ENCODE data around the gene CERS6. TPM values are rescaled to one million over a fixed set of nuclear protein-coding genes. Genes with fewer than 3 reads are reported as not detected.

Gene CERS6
- total RNA-seq, 4 donors from 2014 or later = 45.0 to 61.2 (median 56.4) TPM

DNA sequence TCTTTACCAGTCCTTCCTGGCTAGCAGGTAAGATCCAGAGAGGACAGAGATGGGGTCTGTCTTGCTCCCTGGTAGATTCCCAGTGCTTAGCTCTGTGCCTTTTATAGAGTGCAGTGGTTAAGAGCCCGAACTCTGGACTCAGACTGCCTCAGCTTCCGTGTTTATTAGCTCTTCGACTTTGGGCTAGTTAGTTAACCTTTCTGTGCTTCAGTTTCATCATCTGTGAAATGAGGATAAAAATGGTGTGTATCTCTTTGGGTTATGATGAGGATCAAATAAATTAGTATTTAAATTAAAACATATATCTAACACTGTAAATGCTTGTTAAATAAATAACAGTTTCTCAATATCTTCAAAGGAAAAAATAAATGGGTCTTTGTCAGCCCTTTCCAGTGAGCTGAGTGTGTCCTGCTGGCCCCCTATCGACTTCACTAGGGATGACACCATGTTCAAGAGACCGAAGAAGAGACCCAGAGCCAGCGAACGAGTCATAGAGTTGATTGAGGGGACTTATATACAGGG lies 38.2 kb downstream of the CERS6 start:
- 86 to 92% methylated on average over 7 of the region's 7 CpGs for WGBS, 2 donors (ENCODE audit: low coverage in 1 of 2)
- no peaks in the 10 kb centered on the region for H3K9me3 ChIP-seq

DNA sequence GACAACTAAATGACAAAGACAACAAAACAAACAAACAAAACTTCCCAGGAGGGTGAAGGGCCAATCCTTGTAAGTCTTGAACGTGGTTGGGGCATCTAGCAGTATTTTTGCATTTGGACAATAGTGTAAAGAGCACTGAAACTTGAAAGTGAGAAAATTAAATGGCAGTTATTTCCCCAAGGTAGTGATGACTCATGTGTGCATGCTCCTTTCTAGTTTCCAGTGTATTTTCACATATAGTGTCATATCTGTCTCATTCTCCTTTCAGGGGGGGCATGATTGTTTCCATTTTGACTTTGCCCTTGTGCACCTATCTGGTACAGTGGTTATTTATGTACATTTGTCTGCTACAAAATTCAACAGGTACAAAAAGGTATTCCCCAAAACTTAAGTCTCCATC lies 39.5 kb downstream of the CERS6 start:
- ATAC-seq = no peak
- WGBS, 2 donors (ENCODE audit: low coverage in 1 of 2) = 79% methylated on average over 1 of the region's 1 CpG; no CpG with 5 or more reads in 1 of the 2 donors

More for the DNA sequence above, 38.2 kb downstream of the CERS6 start:
- Histone ChIP-seq H3K36me3 (no peaks in the 10 kb centered on the region), H3K4me1 (peaks cover 0 to 24% (median 5%) of the 10 kb centered on the region in 3 donors), H3K27me3 (no peaks in the 10 kb centered on the region), H3K27ac (no peak overlapping the region), H3K4me3 (no peak overlapping the region)
- no peak for TF ChIP-seq POLR2AphosphoS5 (IDR thresholded peaks at IDR 0.05)
- no peak for TF ChIP-seq POLR2A (IDR thresholded peaks at IDR 0.05)
- TF ChIP-seq CTCF (IDR thresholded peaks at IDR 0.05) = no peak
- no peak for TF ChIP-seq EP300 (IDR thresholded peaks at IDR 0.05)
- no peak for ATAC-seq

DNA sequence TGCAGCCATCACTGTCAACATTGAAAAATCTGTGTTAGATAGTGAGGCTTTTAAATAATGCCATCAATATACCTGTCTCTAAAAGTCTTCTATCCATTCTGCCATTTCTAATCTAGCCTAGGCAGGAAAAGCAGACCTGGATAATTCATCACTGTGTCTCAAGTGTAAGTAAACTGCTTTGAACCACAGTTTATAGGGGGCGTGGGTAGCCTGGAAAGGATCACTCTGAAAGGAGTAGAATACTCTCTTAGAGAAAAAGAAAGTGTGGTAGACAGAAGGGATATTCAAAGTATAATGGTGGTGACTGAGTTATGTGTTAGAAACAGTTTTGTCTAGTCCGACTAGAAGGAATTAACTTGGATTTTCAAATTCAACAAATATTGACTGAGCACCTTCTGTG lies 40.8 kb downstream of the CERS6 start:
- TF ChIP-seq POLR2AphosphoS5 (IDR thresholded peaks at IDR 0.05) (no peak), CTCF (IDR thresholded peaks at IDR 0.05) (no peak), POLR2A (IDR thresholded peaks at IDR 0.05) (no peak), EP300 (IDR thresholded peaks at IDR 0.05) (no peak)
- ATAC-seq = no peak
- 63 to 78% methylated on average over 1 to 2 of the region's 2 CpGs for WGBS, 2 donors (ENCODE audit: low coverage in 1 of 2)

More for the DNA sequence above, 39.5 kb downstream of the CERS6 start:
- peaks cover 0 to 15% (median 4%) of the 10 kb centered on the region in 3 donors for H3K4me1 ChIP-seq
- H3K36me3 ChIP-seq = no peaks in the 10 kb centered on the region
- H3K9me3 ChIP-seq = no peaks in the 10 kb centered on the region
- no peak overlapping the region for H3K4me3 ChIP-seq
- TF ChIP-seq EP300 (IDR thresholded peaks at IDR 0.05) (no peak), CTCF (IDR thresholded peaks at IDR 0.05) (no peak)
- no peaks in the 10 kb centered on the region for H3K27me3 ChIP-seq
- no peak overlapping the region for H3K27ac ChIP-seq

GRCh38 chr2:168499500-168499899 lies 43.4 kb downstream of the CERS6 start:
- Histone ChIP-seq H3K27ac (no peak overlapping the region), H3K4me3 (no peak overlapping the region), H3K9me3 (no peaks in the 10 kb centered on the region), H3K4me1 (peaks cover 0 to 17% (median 0%) of the 10 kb centered on the region in 3 donors), H3K36me3 (no peaks in the 10 kb centered on the region), H3K27me3 (no peaks in the 10 kb centered on the region)
- ATAC-seq = no peak
- 59% methylated on average over 4 of the region's 4 CpGs; no CpG with 5 or more reads in 1 of the 2 donors for WGBS, 2 donors (ENCODE audit: low coverage in 1 of 2)
- TF ChIP-seq POLR2A (IDR thresholded peaks at IDR 0.05) (no peak), POLR2AphosphoS5 (IDR thresholded peaks at IDR 0.05) (no peak)

More for the DNA sequence above, 40.8 kb downstream of the CERS6 start:
- no peaks in the 10 kb centered on the region for H3K27me3 ChIP-seq
- no peaks in the 10 kb centered on the region for H3K36me3 ChIP-seq
- H3K27ac ChIP-seq = no peak overlapping the region
- peaks cover 0 to 16% (median 0%) of the 10 kb centered on the region in 3 donors for H3K4me1 ChIP-seq
- no peak overlapping the region for H3K4me3 ChIP-seq
- H3K9me3 ChIP-seq = no peaks in the 10 kb centered on the region

DNA sequence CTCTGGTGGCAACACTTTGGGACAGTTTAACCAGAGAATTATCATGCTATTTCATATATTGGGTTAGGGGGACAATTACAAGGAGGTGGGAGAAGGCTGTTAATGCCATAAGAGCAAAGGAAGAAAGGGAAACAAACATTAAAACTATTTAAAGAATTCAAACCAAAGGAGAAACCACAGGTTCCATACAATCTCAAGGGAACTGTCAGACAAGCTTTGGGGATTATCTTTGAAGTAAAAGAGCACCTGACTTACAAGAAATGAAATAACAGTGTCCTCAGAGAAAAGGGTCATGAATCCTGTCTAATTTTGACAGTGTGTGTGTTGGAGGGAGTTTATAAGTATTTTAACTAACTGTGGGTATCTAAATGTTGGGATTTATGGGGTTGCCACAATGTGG lies 44.4 kb downstream of the CERS6 start:
- Histone ChIP-seq H3K36me3 (no peaks in the 10 kb centered on the region), H3K4me3 (no peak overlapping the region), H3K27me3 (no peaks in the 10 kb centered on the region), H3K4me1 (peaks cover 0 to 17% (median 0%) of the 10 kb centered on the region in 3 donors), H3K27ac (no peak overlapping the region), H3K9me3 (no peaks in the 10 kb centered on the region)
- no peak for TF ChIP-seq EP300 (IDR thresholded peaks at IDR 0.05)
- TF ChIP-seq CTCF (IDR thresholded peaks at IDR 0.05) = no peak
- TF ChIP-seq POLR2AphosphoS5 (IDR thresholded peaks at IDR 0.05) = no peak
- no peak for TF ChIP-seq POLR2A (IDR thresholded peaks at IDR 0.05)
- ATAC-seq = no peak
